Non-pigmented ciliary epithelial cell (primary cell): ENCODE measurements around the gene DPM1.
A peak's percentile ranks its signal among the peaks of the same experiment; 100 is the strongest.

ENCODE experiments used
- DNase-seq: peaks from one replicate; pipeline ENCODE4 v3.0.0-alpha.2; 2010; ENCODE audit warnings: low read depth

The DPM1 gene

GRCh38 chr20:50930139-50930975 is 28.0 kb downstream of the DPM1 start:
- no peak for DNase-seq

- DNase-seq = peak; percentile 86
Observed at GRCh38 chr20:50929299-50930138, 28.8 kb downstream of the DPM1 start.

- DNase-seq = no peak
Observed at GRCh38 chr20:50928469-50928868, 29.9 kb downstream of the DPM1 start.

- no peak for DNase-seq
Observed at GRCh38 chr20:50926530-50926929, 31.8 kb downstream of the DPM1 start.

GRCh38 chr20:50924261-50924920 is 33.9 kb downstream of the DPM1 start:
- DNase-seq = no peak

- DNase-seq = no peak
Observed at GRCh38 chr20:50921803-50922501, 36.4 kb downstream of the DPM1 start.

- no peak for DNase-seq
Observed at GRCh38 chr20:50920997-50921396, 37.3 kb downstream of the DPM1 start.

- DNase-seq = peak; percentile 64
Observed at GRCh38 chr20:50919567-50919966, 38.8 kb downstream of the DPM1 start.

GRCh38 chr20:50918403-50918802 is 39.9 kb downstream of the DPM1 start:
- no peak for DNase-seq

- DNase-seq = no peak
Observed at GRCh38 chr20:50916934-50917333, 41.4 kb downstream of the DPM1 start.

GRCh38 chr20:50916257-50916656 is 42.1 kb downstream of the DPM1 start:
- no peak for DNase-seq

GRCh38 chr20:50915424-50915823 is 42.9 kb downstream of the DPM1 start:
- no peak for DNase-seq

- peak; percentile 55 for DNase-seq
Observed at GRCh38 chr20:50913690-50914375, 44.5 kb downstream of the DPM1 start.

- no peak for DNase-seq
Observed at GRCh38 chr20:50911716-50912115, 46.6 kb downstream of the DPM1 start.

- DNase-seq = peak; percentile 24
Observed at GRCh38 chr20:50911030-50911429, 47.3 kb downstream of the DPM1 start.

- DNase-seq = no peak
Observed at GRCh38 chr20:50909413-50909812, 48.9 kb downstream of the DPM1 start.

- DNase-seq = no peak
Observed at GRCh38 chr20:50904067-50904570, 54.2 kb downstream of the DPM1 start.

- DNase-seq = no peak
Observed at GRCh38 chr20:50903353-50904051, 54.8 kb downstream of the DPM1 start.

GRCh38 chr20:50901301-50901700 is 57.0 kb downstream of the DPM1 start:
- no peak for DNase-seq

- no peak for DNase-seq
Observed at GRCh38 chr20:50900261-50900660, 58.1 kb downstream of the DPM1 start.

- no peak for DNase-seq
Observed at GRCh38 chr20:50898475-50898874, 59.9 kb downstream of the DPM1 start.
